RWPE2 (cell line): ENCODE measurements around the gene RTTN.

ENCODE experiments used
- ATAC-seq: fragments of 200-7000 bp; cut with Tn5 transposase; 3 replicates; pipeline ENCODE4 v1.9.1; 2021; ENCODE audit warnings: low read depth
- DNase-seq: peaks from one replicate; pipeline ENCODE4 v3.0.0-alpha.2; 2020; ENCODE audit warnings: low spot score
- H3K27ac ChIP-seq: fragments of 450-650 bp; 2 replicates; pipeline ENCODE4 v1.5.1; 2017; ENCODE audit warnings: mild to moderate bottlenecking; ENCODE audit not compliant: poor library complexity, severe bottlenecking
- H3K27me3 ChIP-seq: fragments of 250-450 bp; sonication (Bioruptor Pico); 2 replicates; pipeline ENCODE4 v1.5.1; 2021; ENCODE audit warnings: mild to moderate bottlenecking, moderate library complexity; ENCODE audit not compliant: insufficient read depth, poor library complexity, severe bottlenecking
- H3K36me3 ChIP-seq: fragments of 250-450 bp; sonication (Bioruptor Pico); 2 replicates; pipeline ENCODE4 v1.5.1; 2020; ENCODE audit warnings: low read depth, mild to moderate bottlenecking, moderate library complexity
- H3K4me1 ChIP-seq: fragments of 250-450 bp; sonication (Bioruptor Pico); 2 replicates; pipeline ENCODE4 v1.5.1; 2021; ENCODE audit warnings: mild to moderate bottlenecking, moderate library complexity; ENCODE audit not compliant: insufficient read depth, poor library complexity, severe bottlenecking
- H3K4me3 ChIP-seq: fragments of 250-450 bp; sonication (Bioruptor Pico); 2 replicates; pipeline ENCODE4 v1.5.1; 2021; ENCODE audit warnings: mild to moderate bottlenecking, moderate library complexity; ENCODE audit not compliant: severe bottlenecking
- H3K9me3 ChIP-seq: fragments of 250-450 bp; sonication (Bioruptor Pico); 2 replicates; pipeline ENCODE4 v1.5.1; 2021; ENCODE audit warnings: mild to moderate bottlenecking, moderate library complexity; ENCODE audit not compliant: severe bottlenecking
- TF ChIP-seq, protein P1 (sequence below): fragments of 450-650 bp; IDR thresholded peaks from one replicate; pipeline ENCODE4 v1.5.1; 2017; ENCODE audit warnings: mild to moderate bottlenecking, moderate library complexity; ENCODE audit not compliant: poor library complexity, severe bottlenecking

Gene RTTN

GRCh38 chr18:70029163-70029562 is 176.3 kb downstream of the RTTN start:
- no peak overlapping the region for H3K27ac ChIP-seq
- TF ChIP-seq, protein P1, sequence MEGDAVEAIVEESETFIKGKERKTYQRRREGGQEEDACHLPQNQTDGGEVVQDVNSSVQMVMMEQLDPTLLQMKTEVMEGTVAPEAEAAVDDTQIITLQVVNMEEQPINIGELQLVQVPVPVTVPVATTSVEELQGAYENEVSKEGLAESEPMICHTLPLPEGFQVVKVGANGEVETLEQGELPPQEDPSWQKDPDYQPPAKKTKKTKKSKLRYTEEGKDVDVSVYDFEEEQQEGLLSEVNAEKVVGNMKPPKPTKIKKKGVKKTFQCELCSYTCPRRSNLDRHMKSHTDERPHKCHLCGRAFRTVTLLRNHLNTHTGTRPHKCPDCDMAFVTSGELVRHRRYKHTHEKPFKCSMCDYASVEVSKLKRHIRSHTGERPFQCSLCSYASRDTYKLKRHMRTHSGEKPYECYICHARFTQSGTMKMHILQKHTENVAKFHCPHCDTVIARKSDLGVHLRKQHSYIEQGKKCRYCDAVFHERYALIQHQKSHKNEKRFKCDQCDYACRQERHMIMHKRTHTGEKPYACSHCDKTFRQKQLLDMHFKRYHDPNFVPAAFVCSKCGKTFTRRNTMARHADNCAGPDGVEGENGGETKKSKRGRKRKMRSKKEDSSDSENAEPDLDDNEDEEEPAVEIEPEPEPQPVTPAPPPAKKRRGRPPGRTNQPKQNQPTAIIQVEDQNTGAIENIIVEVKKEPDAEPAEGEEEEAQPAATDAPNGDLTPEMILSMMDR: no peak
- DNase-seq: no peak
- H3K4me3 ChIP-seq: no peak overlapping the region
- no peaks in the 10 kb centered on the region for H3K27me3 ChIP-seq
- H3K4me1 ChIP-seq: no peaks in the 10 kb centered on the region
- ATAC-seq: no peak
- peaks cover 73% of the 10 kb centered on the region for H3K36me3 ChIP-seq
- no peaks in the 10 kb centered on the region for H3K9me3 ChIP-seq

- H3K27ac ChIP-seq: no peak overlapping the region
- no peaks in the 10 kb centered on the region for H3K27me3 ChIP-seq
- H3K4me3 ChIP-seq: no peak overlapping the region
- no peak for DNase-seq
- ATAC-seq: no peak
- TF ChIP-seq, protein P1: no peak
- peaks cover 77% of the 10 kb centered on the region for H3K36me3 ChIP-seq
- H3K9me3 ChIP-seq: no peaks in the 10 kb centered on the region
- H3K4me1 ChIP-seq: no peaks in the 10 kb centered on the region
Observed at GRCh38 chr18:70028734-70029133, 176.8 kb downstream of the RTTN start.

DNA sequence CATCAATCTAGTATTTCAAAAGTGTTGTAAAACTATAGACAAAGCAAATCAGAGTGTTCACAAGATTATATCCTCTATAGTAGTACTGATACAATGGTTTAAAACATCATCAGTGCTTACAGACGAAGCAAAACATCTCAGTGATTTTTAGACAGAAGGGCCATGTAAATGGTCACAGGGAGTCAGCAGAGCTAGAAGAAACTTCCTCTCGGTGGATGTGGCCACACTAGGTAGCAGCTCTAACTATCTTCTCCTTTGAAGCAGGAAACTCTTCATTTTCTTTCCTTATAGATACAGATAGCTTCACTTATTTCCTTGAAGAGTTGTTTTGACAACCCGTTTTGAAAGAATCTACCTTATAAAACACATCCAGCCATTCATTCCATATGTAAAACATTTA is 177.4 kb downstream of the RTTN start:
- H3K4me1 ChIP-seq: no peaks in the 10 kb centered on the region
- DNase-seq (no peak), ATAC-seq (no peak)
- H3K27ac ChIP-seq: no peak overlapping the region
- TF ChIP-seq, protein P1: no peak
- no peak overlapping the region for H3K4me3 ChIP-seq
- H3K36me3 ChIP-seq: peaks cover 84% of the 10 kb centered on the region
- no peaks in the 10 kb centered on the region for H3K9me3 ChIP-seq
- H3K27me3 ChIP-seq: no peaks in the 10 kb centered on the region

DNA sequence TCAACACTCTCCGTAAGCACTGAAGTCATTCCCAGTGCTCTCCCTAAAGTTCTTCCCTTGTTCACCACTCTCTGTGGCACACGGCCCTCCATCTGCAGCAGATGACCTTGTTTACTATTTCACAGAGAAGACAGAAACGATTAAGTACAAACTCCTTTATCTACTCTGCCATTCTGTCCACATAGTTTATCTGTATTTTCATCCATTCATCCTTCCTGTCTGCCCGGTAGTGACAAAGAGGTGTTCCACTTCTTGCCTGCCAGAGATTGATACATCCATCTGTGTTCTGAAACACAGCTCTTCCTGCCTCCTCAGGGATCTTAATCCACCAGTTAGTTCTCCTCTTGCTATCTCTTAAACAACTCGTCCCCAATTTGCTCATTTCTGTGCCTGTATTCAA is 179.9 kb downstream of the RTTN start:
- Histone ChIP-seq H3K27me3 (no peaks in the 10 kb centered on the region), H3K27ac (no peak overlapping the region), H3K36me3 (peaks cover 98% of the 10 kb centered on the region), H3K4me1 (no peaks in the 10 kb centered on the region), H3K4me3 (no peak overlapping the region), H3K9me3 (no peaks in the 10 kb centered on the region)
- TF ChIP-seq, protein P1: no peak
- no peak for ATAC-seq
- DNase-seq: no peak

DNA sequence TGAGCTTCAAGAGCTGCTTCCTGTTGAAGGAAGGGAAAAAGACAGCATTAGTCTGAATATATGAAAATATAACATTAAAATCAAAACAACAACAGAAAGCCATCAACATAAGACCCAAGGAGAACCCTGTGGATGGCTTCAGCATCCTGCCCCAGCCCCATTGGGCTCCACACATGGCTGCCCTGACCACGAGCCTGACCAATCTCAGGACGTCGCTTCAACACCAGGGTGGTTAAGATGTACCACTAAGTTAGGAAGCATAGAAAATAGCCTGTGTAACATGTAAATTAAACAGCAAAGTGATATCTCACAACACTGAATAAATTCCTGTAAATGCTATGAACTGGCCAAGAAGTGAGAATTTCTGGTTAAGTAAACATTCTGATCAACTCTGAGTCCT is 180.7 kb downstream of the RTTN start:
- no peak for ATAC-seq
- no peaks in the 10 kb centered on the region for H3K4me1 ChIP-seq
- no peak overlapping the region for H3K27ac ChIP-seq
- H3K4me3 ChIP-seq: no peak overlapping the region
- DNase-seq: no peak
- H3K9me3 ChIP-seq: no peaks in the 10 kb centered on the region
- peaks cover 98% of the 10 kb centered on the region for H3K36me3 ChIP-seq
- TF ChIP-seq, protein P1: no peak
- H3K27me3 ChIP-seq: no peaks in the 10 kb centered on the region
